DND-41 (cell line): Measurements from ENCODE around the gene PML.

ENCODE experiments used
- CTCF ChIP-seq: IDR thresholded peaks from 2 replicates; pipeline ENCODE4 v1.5.1; 2012; ENCODE audit warnings: borderline replicate concordance, low read length, moderate library complexity, mild to moderate bottlenecking; ENCODE audit not compliant: poor library complexity, severe bottlenecking; ENCODE audit errors: extremely low read depth
- EZH2 ChIP-seq: IDR thresholded peaks from 3 replicates; pipeline ENCODE4 v1.6.1; 2012; ENCODE audit warnings: borderline replicate concordance, low read depth, mild to moderate bottlenecking, moderate library complexity, low read length, inconsistent platforms; ENCODE audit not compliant: severe bottlenecking

GRCh38 chr15:74053517-74053916 lies 59.0 kb downstream of the PML start:
- no peak for TF ChIP-seq CTCF
- TF ChIP-seq EZH2 = no peak
